Suprapubic skin (tissue), 4 donors: ENCODE data around the gene RNF111. TPM values are rescaled to one million over a fixed set of nuclear protein-coding genes. Genes with fewer than 3 reads are reported as not detected.

ENCODE experiments used
- DNase-seq, 2 donors: peaks; one replicate each; pipeline ENCODE4 v3.0.0-alpha.2; 2019; ENCODE audit warnings: low spot score in 2 of 2
- H3K27ac ChIP-seq: fragments of 200-600 bp; sonication (generic); one replicate; pipeline ENCODE4 v1.5.1; 2019
- H3K27me3 ChIP-seq: fragments of 200-600 bp; sonication (generic); one replicate; pipeline ENCODE4 v1.5.1; 2019
- H3K36me3 ChIP-seq: fragments of 200-600 bp; sonication (generic); one replicate; pipeline ENCODE4 v1.5.1; 2019
- H3K4me1 ChIP-seq: fragments of 200-600 bp; sonication (generic); one replicate; pipeline ENCODE4 v1.5.1; 2019
- H3K4me3 ChIP-seq: fragments of 200-600 bp; sonication (generic); one replicate; pipeline ENCODE4 v1.5.1; 2019; ENCODE audit warnings: mild to moderate bottlenecking
- H3K9me3 ChIP-seq: fragments of 200-600 bp; sonication (generic); one replicate; pipeline ENCODE4 v1.5.1; 2019
- EP300 ChIP-seq: sonication (generic); formaldehyde crosslinking; IDR thresholded peaks from one replicate; pipeline ENCODE4 v1.6.1; 2017; ENCODE audit warnings: antibody characterized with exemption
- POLR2A ChIP-seq, 2 donors: fragments of 450-650 bp; IDR thresholded peaks; one replicate each; pipeline ENCODE4 v1.6.1; 2017; ENCODE audit warnings: antibody characterized with exemption in 2 of 2, mild to moderate bottlenecking in 2 of 2, moderate library complexity in 2 of 2
- POLR2AphosphoS5 ChIP-seq, 3 donors: sonication (generic); formaldehyde crosslinking; IDR thresholded peaks; one replicate each; pipeline ENCODE4 v1.6.1; 2017; ENCODE audit warnings: antibody characterized with exemption in 3 of 3
- WGBS: methylation state at CpG from one replicate; pipeline ENCODE4 v1.1.5; 2018; 5-methylcytosine and 5-hydroxymethylcytosine counted together
- total RNA-seq, 4 donors: library from RNA; depleted of rRNA; stranded (reverse); fragments of >200 nt; gene quantifications; one replicate each; pipeline ENCODE4 v1.1.0, GENCODE V29; 2016
- TF ChIP-seq, protein P1 (sequence below), 2 donors: fragments of 200-600 bp in 1 of 2; fragments of 450-650 bp in 1 of 2; sonication (generic) in 1 of 2; IDR thresholded peaks; one replicate each; pipeline ENCODE4 v1.5.1; 2016 to 2019; ENCODE audit warnings: antibody characterized with exemption in 2 of 2, mild to moderate bottlenecking in 1 of 2, moderate library complexity in 1 of 2

RNF111 gene
- total RNA-seq, 4 donors from 2014 or later: 15.2 to 34.4 (median 22.2) TPM

DNA sequence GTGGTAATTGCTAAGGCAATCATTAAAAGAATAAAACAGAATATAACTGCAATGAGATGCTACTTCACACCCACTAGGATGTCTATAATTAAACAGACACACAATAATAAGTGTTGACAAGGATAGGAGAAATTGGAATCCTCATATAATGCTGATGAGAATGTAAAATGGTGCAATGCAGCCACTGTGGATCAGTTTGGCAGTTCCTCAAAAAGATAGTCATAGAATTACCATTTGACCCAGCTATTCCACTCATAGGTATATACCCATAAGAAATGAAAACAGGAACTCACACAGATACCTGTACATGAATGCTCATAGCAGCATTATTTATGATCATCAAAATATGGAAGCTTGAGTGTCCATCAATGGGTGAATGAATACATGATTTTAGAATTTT is 9.6 kb upstream of the RNF111 start:
- Histone ChIP-seq H3K36me3 (no peaks in the 10 kb centered on the region), H3K4me1 (peaks cover 16% of the 10 kb centered on the region), H3K27me3 (no peaks in the 10 kb centered on the region), H3K27ac (no peak overlapping the region), H3K4me3 (no peak overlapping the region), H3K9me3 (no peaks in the 10 kb centered on the region)
- no peak for DNase-seq
- TF ChIP-seq POLR2AphosphoS5 (IDR thresholded peaks at IDR 0.05) (no peak), POLR2A (IDR thresholded peaks at IDR 0.05) (no peak), EP300 (no peak)
- TF ChIP-seq, protein P1, sequence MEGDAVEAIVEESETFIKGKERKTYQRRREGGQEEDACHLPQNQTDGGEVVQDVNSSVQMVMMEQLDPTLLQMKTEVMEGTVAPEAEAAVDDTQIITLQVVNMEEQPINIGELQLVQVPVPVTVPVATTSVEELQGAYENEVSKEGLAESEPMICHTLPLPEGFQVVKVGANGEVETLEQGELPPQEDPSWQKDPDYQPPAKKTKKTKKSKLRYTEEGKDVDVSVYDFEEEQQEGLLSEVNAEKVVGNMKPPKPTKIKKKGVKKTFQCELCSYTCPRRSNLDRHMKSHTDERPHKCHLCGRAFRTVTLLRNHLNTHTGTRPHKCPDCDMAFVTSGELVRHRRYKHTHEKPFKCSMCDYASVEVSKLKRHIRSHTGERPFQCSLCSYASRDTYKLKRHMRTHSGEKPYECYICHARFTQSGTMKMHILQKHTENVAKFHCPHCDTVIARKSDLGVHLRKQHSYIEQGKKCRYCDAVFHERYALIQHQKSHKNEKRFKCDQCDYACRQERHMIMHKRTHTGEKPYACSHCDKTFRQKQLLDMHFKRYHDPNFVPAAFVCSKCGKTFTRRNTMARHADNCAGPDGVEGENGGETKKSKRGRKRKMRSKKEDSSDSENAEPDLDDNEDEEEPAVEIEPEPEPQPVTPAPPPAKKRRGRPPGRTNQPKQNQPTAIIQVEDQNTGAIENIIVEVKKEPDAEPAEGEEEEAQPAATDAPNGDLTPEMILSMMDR (IDR thresholded peaks at IDR 0.05): no peak

DNA sequence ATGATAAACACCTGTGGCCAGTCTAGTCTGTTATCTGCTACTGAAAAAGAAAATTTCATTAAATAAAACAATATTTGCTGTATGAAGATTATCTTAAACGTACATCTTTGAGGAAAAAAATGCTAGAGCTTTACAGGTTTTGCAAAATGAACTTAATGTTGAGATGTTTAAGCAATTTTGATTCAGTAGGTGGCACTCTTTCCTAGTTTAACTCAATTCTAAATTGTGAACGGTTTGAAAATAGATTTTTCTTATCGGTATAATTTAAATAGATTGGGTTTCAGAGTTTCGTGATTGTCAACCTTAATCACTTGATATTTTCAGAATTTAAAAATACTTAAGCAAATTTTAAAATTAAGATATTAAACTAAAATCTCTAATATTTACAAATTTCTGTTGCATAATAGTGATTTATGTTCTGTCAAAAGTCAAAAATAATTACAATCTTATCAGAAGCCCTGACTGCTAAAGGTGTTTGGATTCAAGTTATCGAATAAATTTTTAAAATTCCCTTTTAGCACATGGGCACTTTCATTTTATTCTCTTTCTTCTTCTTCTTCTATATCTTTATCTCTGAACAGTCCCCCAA is 7.0 kb upstream of the RNF111 start:
- Histone ChIP-seq H3K27me3 (no peaks in the 10 kb centered on the region), H3K36me3 (no peaks in the 10 kb centered on the region), H3K4me1 (peaks cover 16% of the 10 kb centered on the region), H3K27ac (no peak overlapping the region), H3K4me3 (no peak overlapping the region), H3K9me3 (no peaks in the 10 kb centered on the region)
- 6% methylated on average over 5 of the region's 5 CpGs for WGBS
- DNase-seq: no peak
- no peak for TF ChIP-seq POLR2AphosphoS5 (IDR thresholded peaks at IDR 0.05)
- TF ChIP-seq, protein P1 (IDR thresholded peaks at IDR 0.05): no peak
- TF ChIP-seq EP300: no peak
- TF ChIP-seq POLR2A (IDR thresholded peaks at IDR 0.05): no peak

- H3K4me3 ChIP-seq: no peak overlapping the region
- H3K27me3 ChIP-seq: no peaks in the 10 kb centered on the region
- TF ChIP-seq POLR2AphosphoS5 (IDR thresholded peaks at IDR 0.05) (no peak), EP300 (no peak), POLR2A (IDR thresholded peaks at IDR 0.05) (no peak)
- TF ChIP-seq, protein P1 (IDR thresholded peaks at IDR 0.05): no peak
- H3K9me3 ChIP-seq: no peaks in the 10 kb centered on the region
- DNase-seq: no peak
- peaks cover 24% of the 10 kb centered on the region for H3K4me1 ChIP-seq
- 89% methylated on average over 6 of the region's 6 CpGs for WGBS
- no peaks in the 10 kb centered on the region for H3K36me3 ChIP-seq
- H3K27ac ChIP-seq: no peak overlapping the region
Measured at GRCh38 chr15:58981808-58982475, 5.5 kb upstream of the RNF111 start.

DNA sequence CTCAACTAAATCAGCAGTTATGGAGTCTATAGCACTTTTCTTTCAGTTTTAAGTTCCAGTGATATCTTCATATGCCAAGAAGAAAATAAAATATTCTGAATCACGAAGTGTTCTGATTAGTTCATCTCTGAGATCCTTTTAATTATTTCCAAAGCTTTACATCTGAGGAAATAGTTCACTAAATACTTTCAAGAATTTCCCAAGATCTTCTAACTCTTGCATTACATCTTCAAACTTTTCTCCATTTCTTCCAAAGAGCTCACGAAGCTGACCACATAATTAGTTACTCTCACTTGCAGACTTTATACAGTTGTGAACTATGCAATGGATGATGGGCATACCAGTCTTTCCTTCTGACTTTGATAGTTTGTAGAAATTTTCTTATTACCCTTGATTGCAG is 4.2 kb upstream of the RNF111 start:
- no peak for DNase-seq
- WGBS: 82% methylated on average over 2 of the region's 2 CpGs
- H3K27me3 ChIP-seq: no peaks in the 10 kb centered on the region
- no peaks in the 10 kb centered on the region for H3K36me3 ChIP-seq
- H3K4me3 ChIP-seq: no peak overlapping the region
- H3K4me1 ChIP-seq: peaks cover 27% of the 10 kb centered on the region
- no peak overlapping the region for H3K27ac ChIP-seq
- H3K9me3 ChIP-seq: no peaks in the 10 kb centered on the region
- TF ChIP-seq EP300 (no peak), POLR2AphosphoS5 (IDR thresholded peaks at IDR 0.05) (no peak), POLR2A (IDR thresholded peaks at IDR 0.05) (no peak)
- TF ChIP-seq, protein P1 (IDR thresholded peaks at IDR 0.05): no peak

- no peak overlapping the region for H3K4me3 ChIP-seq
- no peak overlapping the region for H3K27ac ChIP-seq
- WGBS: 35% methylated on average over 4 of the region's 4 CpGs
- H3K9me3 ChIP-seq: no peaks in the 10 kb centered on the region
- H3K36me3 ChIP-seq: no peaks in the 10 kb centered on the region
- H3K4me1 ChIP-seq: peaks cover 28% of the 10 kb centered on the region
- no peak for TF ChIP-seq POLR2A (IDR thresholded peaks at IDR 0.05)
- no peak for TF ChIP-seq EP300
- no peak for TF ChIP-seq POLR2AphosphoS5 (IDR thresholded peaks at IDR 0.05)
- TF ChIP-seq, protein P1 (IDR thresholded peaks at IDR 0.05): no peak
- DNase-seq: peak; percentile 82 to 84
- H3K27me3 ChIP-seq: no peaks in the 10 kb centered on the region
Measured at GRCh38 chr15:58985443-58985842, 2.0 kb upstream of the RNF111 start.
